ENCODE results near the gene HTRA1.

GRCh38 chr10:122526892-122527291 lies 65.5 kb downstream of the HTRA1 start:
- TF ChIP-seq, protein P1, sequence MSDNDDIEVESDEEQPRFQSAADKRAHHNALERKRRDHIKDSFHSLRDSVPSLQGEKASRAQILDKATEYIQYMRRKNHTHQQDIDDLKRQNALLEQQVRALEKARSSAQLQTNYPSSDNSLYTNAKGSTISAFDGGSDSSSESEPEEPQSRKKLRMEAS (IDR thresholded peaks at IDR 0.05; ENCODE audit: low read depth) = no peak
- no peak for TF ChIP-seq CTCF (IDR thresholded peaks at IDR 0.05)
- TF ChIP-seq EP300 (IDR thresholded peaks at IDR 0.05; ENCODE audit: borderline replicate concordance in 1 of 2, low read depth in 1 of 2, low read length in 1 of 2) = no peak
- no peak for TF ChIP-seq POLR2AphosphoS5 (IDR thresholded peaks at IDR 0.05; ENCODE audit: low read depth, low read length)
- no peak for TF ChIP-seq TAF1 (IDR thresholded peaks at IDR 0.05; ENCODE audit: borderline replicate concordance, low read depth, low read length)
- TF ChIP-seq FOXM1 (IDR thresholded peaks at IDR 0.05; ENCODE audit: low read depth) = no peak
- no peak for TF ChIP-seq PBX3 (IDR thresholded peaks at IDR 0.05)
- TF ChIP-seq TCF12 (IDR thresholded peaks at IDR 0.05) = no peak
- no peak for TF ChIP-seq EZH2phosphoT487 (IDR thresholded peaks at IDR 0.05; ENCODE audit: borderline replicate concordance, low read depth)
- TF ChIP-seq NFIC (IDR thresholded peaks at IDR 0.05; ENCODE audit: borderline replicate concordance) = no peak
- no peak for TF ChIP-seq RAD21 (IDR thresholded peaks at IDR 0.05; ENCODE audit: low read length)
- no peak for TF ChIP-seq SIN3A (IDR thresholded peaks at IDR 0.05; ENCODE audit: borderline replicate concordance, low read depth, low read length)

All from SK-N-SH (cell line).